A549 (cell line): ENCODE measurements around the gene CASTOR1. TPM values are rescaled to one million over a fixed set of nuclear protein-coding genes. Genes with fewer than 3 reads are reported as not detected.

ENCODE experiments used
- ATAC-seq, 2 experiments: fragments of 200-7000 bp in 1 of 2; fragments of >200 bp in 1 of 2; cut with Nextera tagmentation in 1 of 2; cut with Tn5 transposase in 1 of 2; 3 replicates each; pipeline versions ENCODE4 v1.8.0 to v1.9.1; 2018 to 2020; ENCODE audit warnings: mild to moderate bottlenecking in 1 of 2, moderate library complexity in 1 of 2
- CTCF ChIA-PET: fragments of 300-600 bp; sonication (Branson Sonifier 250); formaldehyde crosslinking; extraction: SDS; loops from one replicate; lab custom pipeline; 2021; ENCODE audit warnings: antibody characterized with exemption, inconsistent platforms; lab: Yijun Ruan, JAX
- POLR2A ChIA-PET: fragments of 350-600 bp; formaldehyde crosslinking; extraction: SDS; loops from one replicate; lab custom pipeline; 2021; ENCODE audit warnings: antibody characterized with exemption, inconsistent platforms; lab: Yijun Ruan, JAX
- DNase-seq, 2 experiments: peaks; one replicate each; pipeline versions ENCODE4 v3.0.0 to v3.0.0-alpha.2; 2011 to 2016; ENCODE audit warnings: low read depth in 1 of 2, low spot score in 1 of 2
- FAIRE-seq: peaks from 2 replicates; lab custom pipeline; 2011; peaks lifted over from hg19 to GRCh38; lab: Jason Lieb, UNC
- H3K27ac ChIP-seq, 2 experiments: fragments of >200 bp; sonication (Bioruptor Twin); formaldehyde crosslinking; 3 replicates each; pipeline ENCODE4 v1.5.1; 2016 to 2017
- H3K4me1 ChIP-seq: fragments of >200 bp; sonication (Bioruptor Twin); formaldehyde crosslinking; 3 replicates; pipeline ENCODE4 v1.6.1; 2016
- H3K4me2 ChIP-seq: fragments of >200 bp; sonication (Bioruptor Twin); formaldehyde crosslinking; 3 replicates; pipeline ENCODE4 v1.6.1; 2016
- H3K4me3 ChIP-seq: fragments of >200 bp; sonication (Bioruptor Twin); formaldehyde crosslinking; 3 replicates; pipeline ENCODE4 v1.5.1; 2016
- H3K9me3 ChIP-seq: fragments of >200 bp; sonication (Bioruptor Twin); formaldehyde crosslinking; 3 replicates; pipeline ENCODE4 v1.6.1; 2016
- ATOH8 ChIP-seq: fragments of 250-450 bp; sonication (Bioruptor Pico); IDR thresholded peaks from 2 replicates; pipeline ENCODE4 v1.5.0; 2020; ENCODE audit warnings: low read depth, mild to moderate bottlenecking, moderate library complexity
- CEBPB ChIP-seq, 2 experiments: fragments of >200 bp in 1 of 2; sonication (Bioruptor Twin) in 1 of 2; formaldehyde crosslinking in 1 of 2; IDR thresholded peaks; 2 replicates each; pipeline ENCODE4 v1.6.1; 2012 to 2016
- CHD4 ChIP-seq: fragments of 200-600 bp; sonication (generic); IDR thresholded peaks from 2 replicates; pipeline ENCODE4 v1.6.1; 2016; ENCODE audit warnings: antibody characterized with exemption, mild to moderate bottlenecking, borderline replicate concordance
- E2F6 ChIP-seq: IDR thresholded peaks from 2 replicates; pipeline ENCODE4 v1.6.1; 2012; ENCODE audit warnings: low read depth, borderline replicate concordance
- EHF ChIP-seq: fragments of 250-450 bp; sonication (Bioruptor Pico); IDR thresholded peaks from 2 replicates; pipeline ENCODE4 v1.5.0; 2020; ENCODE audit warnings: mild to moderate bottlenecking
- FOSB ChIP-seq: fragments of 250-450 bp; sonication (Bioruptor Pico); IDR thresholded peaks from 2 replicates; pipeline ENCODE4 v1.5.0; 2020; ENCODE audit warnings: mild to moderate bottlenecking, moderate library complexity
- FOSL2 ChIP-seq, 2 experiments: fragments of 450-650 bp in 1 of 2; fragments of >200 bp in 1 of 2; sonication (Bioruptor Twin) in 1 of 2; formaldehyde crosslinking; IDR thresholded peaks; 2 replicates each; pipeline versions ENCODE4 v1.5.0 to v1.6.1; 2016 to 2020; ENCODE audit warnings: mild to moderate bottlenecking in 1 of 2, moderate library complexity in 1 of 2
- HEYL ChIP-seq: fragments of 250-450 bp; sonication (Bioruptor Pico); IDR thresholded peaks from 2 replicates; pipeline ENCODE4 v1.8.0; 2021; ENCODE audit warnings: mild to moderate bottlenecking, moderate library complexity
- HOXA7 ChIP-seq: fragments of 250-450 bp; sonication (Bioruptor Pico); IDR thresholded peaks from 2 replicates; pipeline ENCODE4 v1.5.0; 2020; ENCODE audit warnings: mild to moderate bottlenecking, moderate library complexity
- HOXB5 ChIP-seq: fragments of 250-450 bp; sonication (Bioruptor Pico); IDR thresholded peaks from 2 replicates; pipeline ENCODE4 v1.5.0; 2020; ENCODE audit warnings: mild to moderate bottlenecking, moderate library complexity
- MAZ ChIP-seq: fragments of 150-350 bp; IDR thresholded peaks from 2 replicates; pipeline ENCODE4 v1.6.1; 2014; ENCODE audit warnings: antibody characterized with exemption, low read depth, low read length, borderline replicate concordance
- NPAS2 ChIP-seq: fragments of 250-450 bp; sonication (Bioruptor Pico); IDR thresholded peaks from 2 replicates; pipeline ENCODE4 v1.8.0; 2022; ENCODE audit warnings: mild to moderate bottlenecking, moderate library complexity, borderline replicate concordance
- NR3C1 ChIP-seq: fragments of >200 bp; sonication (Bioruptor Twin); formaldehyde crosslinking; IDR thresholded peaks from 3 replicates; pipeline ENCODE4 v1.6.1; 2017
- RAD21 ChIP-seq, 2 experiments: fragments of >200 bp in 1 of 2; sonication (Bioruptor Twin) in 1 of 2; formaldehyde crosslinking in 1 of 2; IDR thresholded peaks in 1 of 2; conservative IDR thresholded peaks in 1 of 2; 2 replicates in 1 of 2; 3 replicates in 1 of 2; pipeline ENCODE4 v1.6.1; 2012 to 2018; ENCODE audit warnings: inconsistent platforms in 1 of 2
- REST ChIP-seq: fragments of 200-600 bp; sonication (generic); IDR thresholded peaks from 2 replicates; pipeline ENCODE4 v1.6.1; 2016; ENCODE audit warnings: antibody characterized with exemption, mild to moderate bottlenecking, moderate library complexity
- RNF2 ChIP-seq: fragments of 200-600 bp; sonication (generic); IDR thresholded peaks from 2 replicates; pipeline ENCODE4 v1.6.1; 2016; ENCODE audit warnings: low read depth, mild to moderate bottlenecking, antibody characterized with exemption, moderate library complexity, borderline replicate concordance
- TP53 ChIP-seq: fragments of 250-450 bp; sonication (Bioruptor Pico); IDR thresholded peaks from 2 replicates; pipeline ENCODE4 v1.5.0; 2021; ENCODE audit warnings: mild to moderate bottlenecking, moderate library complexity
- ZFP36 ChIP-seq: fragments of 450-650 bp; IDR thresholded peaks from 2 replicates; pipeline ENCODE4 v1.6.1; 2014; ENCODE audit warnings: borderline replicate concordance; ENCODE audit not compliant: partially characterized antibody
- ZSCAN20 ChIP-seq: fragments of 250-450 bp; sonication (Bioruptor Pico); IDR thresholded peaks from 2 replicates; pipeline ENCODE4 v1.8.0; 2022; ENCODE audit warnings: mild to moderate bottlenecking, moderate library complexity
- WGBS: methylation state at CpG from one replicate; pipeline ENCODE4 v1.1.6; 2017; ENCODE audit errors: missing lambda C conversion rate; 5-methylcytosine and 5-hydroxymethylcytosine counted together
- polyA plus RNA-seq, 4 experiments: library from polyadenylated mRNA; depleted of rRNA in 3 of 4; stranded (reverse); fragments of >200 nt; fragmentation: RNase III in 1 of 4; extraction: RNeasy Plus Mini Kit Qiagen cat#74134 plus additional on column Dnase treatment in 1 of 4; gene quantifications; 2 replicates in 3 of 4; 3 replicates in 1 of 4; pipeline ENCODE4 v1.2.3, GENCODE V29; 2011 to 2017

Gene CASTOR1
- polyA plus RNA-seq, 2 of the 4 experiments (the other 2 are of a cell fraction), result 4.7 to 12.2 TPM

GRCh38 chr22:30337461-30337778, 48.1 kb upstream of the CASTOR1 start (continued):
- no peak for TF ChIP-seq REST
- TF ChIP-seq HOXB5 (CRISPR knock-in tag), result no peak
- TF ChIP-seq MAZ, result no peak

- Histone ChIP-seq H3K4me3 (no peak overlapping the region), H3K4me1 (no peaks in the 10 kb centered on the region), H3K4me2 (no peak overlapping the region), H3K9me3 (no peaks in the 10 kb centered on the region), H3K27ac (no peak overlapping the region)
- no peak for ATAC-seq
- no peak for DNase-seq
- CTCF ChIA-PET, result interaction anchor here (1.0 to 3.0 kb wide), 4 partner anchors 9 to 49 kb away, joined by 3 to 13 read pairs (median 6); no protein-coding TSS in a partner anchor
- POLR2A ChIA-PET, result interaction anchor here (0.8 kb wide), 1 partner anchor 10 kb away, joined by 3 read pairs; the partner anchor contains the start of gene TBC1D10A
- no peak for FAIRE-seq
- TF ChIP-seq EHF (CRISPR knock-in tag), result no peak
- no peak for TF ChIP-seq ATOH8 (CRISPR knock-in tag)
- no peak for TF ChIP-seq HEYL
- TF ChIP-seq FOSB (CRISPR knock-in tag), result no peak
- 84% methylated on average over 4 of the region's 4 CpGs for WGBS
These were observed 47.6 kb upstream of the CASTOR1 start for GRCh38 chr22:30336752-30337460.

GRCh38 chr22:30335236-30335635, 45.9 kb upstream of the CASTOR1 start:
- Histone ChIP-seq H3K4me1 (no peaks in the 10 kb centered on the region), H3K9me3 (no peaks in the 10 kb centered on the region), H3K4me3 (no peak overlapping the region), H3K4me2 (no peak overlapping the region), H3K27ac (no peak overlapping the region)
- ATAC-seq (no peak), DNase-seq (no peak), FAIRE-seq (no peak)
- WGBS, result 100% methylated on average over 1 of the region's 1 CpG
- ChIA-PET POLR2A (interaction anchor here (1.8 kb wide), 1 partner anchor 9 kb away, joined by 4 read pairs; the partner anchor contains the start of gene TBC1D10A), CTCF (interaction anchor here (0.9 to 3.0 kb wide), 5 partner anchors 11 to 52 kb away, joined by 3 to 13 read pairs (median 4); partner anchors contain the start of gene RNF215)
- TF ChIP-seq ATOH8 (CRISPR knock-in tag) (no peak), FOSL2 (IDR thresholded peaks at IDR 0.05) (no peak), FOSL2 (CRISPR knock-in tag; IDR thresholded peaks at IDR 0.05) (no peak), NPAS2 (CRISPR knock-in tag) (no peak), RNF2 (no peak), HOXA7 (CRISPR knock-in tag) (no peak), E2F6 (no peak), ZFP36 (no peak), RAD21 (conservative IDR thresholded peaks at IDR 0.05 in 1 of 2, IDR thresholded peaks at IDR 0.05 in 1 of 2) (no peak), CEBPB (IDR thresholded peaks at IDR 0.05) (no peak), NR3C1 (no peak), TP53 (CRISPR knock-in tag) (no peak), CHD4 (no peak), ZSCAN20 (CRISPR knock-in tag) (no peak)
